Duodenal mucosa (tissue), 2 donors: Measurements from ENCODE around the gene WDR36.

Source experiments
- H3K27ac ChIP-seq: one replicate; pipeline ENCODE4 v1.7.0; 2013; ENCODE audit warnings: low read depth, low read length
- H3K27me3 ChIP-seq, 2 donors: one replicate each; pipeline ENCODE4 v1.7.0; 2013; ENCODE audit warnings: low read length in 2 of 2, control low read depth in 1 of 2; ENCODE audit not compliant: insufficient read depth in 2 of 2, control insufficient read depth in 1 of 2
- H3K36me3 ChIP-seq, 2 donors: one replicate each; pipeline ENCODE4 v1.7.0; 2013; ENCODE audit warnings: low read length in 2 of 2, control low read depth in 1 of 2; ENCODE audit not compliant: insufficient read depth in 2 of 2, control insufficient read depth in 1 of 2
- H3K4me1 ChIP-seq, 2 donors: one replicate each; pipeline ENCODE4 v1.7.0; 2013; ENCODE audit warnings: low read length in 2 of 2, control low read depth in 1 of 2; ENCODE audit not compliant: insufficient read depth in 2 of 2, control insufficient read depth in 1 of 2
- H3K4me3 ChIP-seq, 2 donors: one replicate each; pipeline ENCODE4 v1.7.0; 2013; ENCODE audit warnings: low read length in 2 of 2, low read depth in 1 of 2
- H3K9ac ChIP-seq, 2 donors: one replicate each; pipeline ENCODE4 v1.7.0; 2013; ENCODE audit warnings: low read length in 2 of 2, low read depth in 1 of 2
- H3K9me3 ChIP-seq, 2 donors: one replicate each; pipeline ENCODE4 v1.7.0; 2013; ENCODE audit warnings: low read length in 2 of 2, control low read depth in 1 of 2; ENCODE audit not compliant: control insufficient read depth in 1 of 2

Gene WDR36

DNA sequence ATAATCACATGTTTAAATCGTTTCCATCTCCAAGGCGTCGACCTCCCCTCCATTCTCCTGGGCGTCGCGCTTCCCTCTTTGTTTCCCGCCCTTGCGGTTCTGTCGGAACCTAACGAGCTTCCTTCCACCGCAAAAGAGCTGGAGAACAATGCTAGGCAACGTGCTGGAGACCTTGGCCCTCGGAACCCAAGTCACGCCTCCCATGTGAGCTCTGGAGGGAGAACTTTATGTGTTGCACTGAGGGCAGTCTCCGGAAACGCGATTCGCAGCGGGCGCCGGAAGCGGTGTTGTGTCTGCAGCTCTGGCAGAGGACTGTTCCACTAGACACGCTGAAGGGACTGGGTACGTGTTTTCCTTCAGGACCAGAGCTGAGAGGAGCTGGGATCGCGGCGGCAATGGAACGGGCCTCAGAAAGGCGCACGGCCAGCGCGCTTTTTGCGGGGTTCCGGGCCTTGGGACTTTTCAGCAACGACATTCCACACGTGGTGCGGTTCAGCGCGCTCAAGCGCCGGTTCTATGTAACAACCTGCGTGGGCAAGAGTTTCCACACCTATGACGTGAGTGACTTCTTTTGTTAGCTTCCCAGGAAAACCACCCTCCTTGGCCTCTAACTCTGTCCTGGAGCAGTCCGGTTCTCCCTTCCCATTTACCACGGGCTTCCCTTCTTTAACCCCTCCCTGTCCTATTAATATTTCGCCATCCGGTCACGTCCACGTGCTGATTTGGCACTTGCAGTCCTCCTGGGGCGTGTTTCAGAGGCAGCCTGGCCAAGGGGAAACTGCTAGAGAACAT is at the start of gene WDR36:
Gene WDR36, plus strand, starts transcription at position 287 of the 792 bp plus-strand sequence. Its CDS starts 109 bp downstream, at position 396.
- peak within 1 kb of the TSS; percentile 61 to 75 for H3K9ac ChIP-seq
- H3K9me3 ChIP-seq = no peaks in the 10 kb centered on the region

DNA sequence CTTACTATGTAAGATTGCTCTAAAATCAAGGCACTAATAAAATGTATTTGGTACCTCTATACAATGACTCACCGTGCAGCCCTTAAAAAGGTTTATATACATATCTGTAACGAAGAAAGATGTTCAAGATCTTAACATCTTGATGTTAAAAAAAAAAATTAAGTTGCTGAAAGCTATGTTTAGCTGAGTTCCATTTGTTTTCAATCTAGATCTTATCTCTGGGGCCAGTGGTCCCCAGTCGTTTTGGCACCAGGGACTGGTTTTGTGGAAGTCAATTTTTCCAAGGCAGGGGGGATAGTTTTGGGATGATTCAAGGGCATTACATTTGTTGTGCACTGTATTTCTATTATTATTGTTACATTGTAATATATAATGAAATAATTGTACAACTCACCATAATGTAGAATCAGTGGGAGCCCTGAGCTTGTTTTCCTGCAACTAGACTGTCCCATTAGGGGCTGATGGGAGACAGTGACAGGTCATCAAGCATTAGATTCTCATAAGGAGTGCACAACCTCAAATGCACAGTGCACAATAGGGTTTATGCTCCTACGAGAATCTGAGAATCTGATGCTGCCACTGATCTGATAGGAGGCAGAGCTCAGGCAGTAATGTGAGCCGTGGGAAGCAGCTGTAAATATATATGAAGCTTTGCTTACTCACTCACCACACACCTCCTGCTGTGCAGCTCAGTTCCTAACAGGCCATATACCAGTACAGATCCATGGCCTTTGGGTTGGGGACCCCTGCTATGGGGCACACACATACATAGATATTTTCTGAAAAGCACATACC is 48.2 kb upstream of the WDR36 start:
- no peaks in the 10 kb centered on the region for H3K9me3 ChIP-seq
- H3K4me3 ChIP-seq = no peak overlapping the region
- no peak overlapping the region for H3K9ac ChIP-seq
- no peaks in the 10 kb centered on the region for H3K36me3 ChIP-seq
- no peak overlapping the region for H3K27ac ChIP-seq
- no peaks in the 10 kb centered on the region for H3K4me1 ChIP-seq
- H3K27me3 ChIP-seq = no peaks in the 10 kb centered on the region

More for the DNA sequence above, at the start of gene WDR36:
- Histone ChIP-seq H3K4me3 (peak within 1 kb of the TSS; percentile 97), H3K27ac (peak within 1 kb of the TSS; percentile 37), H3K27me3 (no peaks in the 10 kb centered on the region), H3K4me1 (peaks cover 15 to 21% of the 10 kb centered on the region in 2 donors), H3K36me3 (peaks cover 0 to 16% of the 10 kb centered on the region in 2 donors)

DNA sequence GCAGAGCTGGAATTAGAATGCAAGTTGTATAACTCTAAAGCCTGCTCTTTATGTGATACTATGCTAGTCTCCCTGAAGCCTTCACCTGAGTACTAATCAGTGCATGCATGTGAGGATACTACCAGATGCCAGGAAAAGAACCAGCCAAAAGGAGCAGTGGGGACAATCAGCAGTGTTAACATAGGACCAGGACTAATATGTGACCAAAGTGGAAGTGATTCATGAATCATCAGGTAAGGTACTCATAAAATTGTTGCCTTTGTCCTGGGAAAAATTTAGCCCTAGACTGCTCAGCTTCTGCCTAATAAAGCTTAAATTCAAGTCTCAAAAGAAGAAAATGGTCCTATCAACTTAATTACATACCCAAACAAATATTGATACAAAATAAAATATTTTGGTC is 34.1 kb upstream of the WDR36 start:
- no peak overlapping the region for H3K9ac ChIP-seq
- no peaks in the 10 kb centered on the region for H3K9me3 ChIP-seq
- H3K4me3 ChIP-seq = no peak overlapping the region
- no peak overlapping the region for H3K27ac ChIP-seq
- no peaks in the 10 kb centered on the region for H3K4me1 ChIP-seq
- H3K27me3 ChIP-seq = no peaks in the 10 kb centered on the region
- no peaks in the 10 kb centered on the region for H3K36me3 ChIP-seq

DNA sequence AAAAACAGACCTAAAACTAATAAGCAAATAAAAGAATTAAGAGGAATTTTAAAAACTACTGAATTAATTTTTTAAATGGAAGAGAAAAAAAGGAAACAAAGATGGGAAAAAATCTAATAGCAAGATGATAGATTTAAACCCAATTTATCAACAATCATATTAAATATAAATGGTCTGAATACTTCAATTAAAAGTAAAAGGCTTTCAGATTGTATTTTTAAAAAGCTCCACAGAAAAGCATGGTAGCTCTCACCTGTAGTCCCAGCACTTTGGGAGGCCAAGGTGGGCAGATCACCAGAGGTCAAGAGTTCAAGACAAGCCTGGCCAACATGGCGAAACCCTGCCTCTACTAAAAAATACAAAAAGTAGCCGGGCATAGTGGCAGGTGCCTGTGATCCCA is 32.0 kb upstream of the WDR36 start:
- no peak overlapping the region for H3K9ac ChIP-seq
- H3K36me3 ChIP-seq = no peaks in the 10 kb centered on the region
- H3K9me3 ChIP-seq = no peaks in the 10 kb centered on the region
- no peak overlapping the region for H3K4me3 ChIP-seq
- no peak overlapping the region for H3K27ac ChIP-seq
- no peaks in the 10 kb centered on the region for H3K4me1 ChIP-seq
- H3K27me3 ChIP-seq = no peaks in the 10 kb centered on the region

DNA sequence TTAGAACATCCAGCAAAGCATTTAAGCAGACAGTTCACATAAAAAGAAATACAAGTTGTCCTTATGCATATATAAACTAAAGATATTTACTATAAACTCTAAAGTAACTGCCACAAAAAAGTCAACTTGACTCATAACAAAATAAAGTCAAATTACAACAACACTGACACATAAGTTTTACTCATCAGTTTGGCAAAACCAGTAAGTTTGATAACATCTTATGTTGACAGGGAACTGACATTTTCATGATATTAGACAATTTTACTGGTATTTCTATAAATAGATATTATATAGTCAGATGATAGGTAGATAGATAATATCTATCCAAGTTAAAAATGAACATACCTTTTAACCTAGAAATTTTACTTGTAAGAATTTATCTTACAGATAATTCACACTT is 30.5 kb upstream of the WDR36 start:
- H3K9me3 ChIP-seq = no peaks in the 10 kb centered on the region
- no peaks in the 10 kb centered on the region for H3K36me3 ChIP-seq
- H3K4me3 ChIP-seq = no peak overlapping the region
- no peak overlapping the region for H3K27ac ChIP-seq
- no peaks in the 10 kb centered on the region for H3K27me3 ChIP-seq
- H3K9ac ChIP-seq = no peak overlapping the region
- H3K4me1 ChIP-seq = no peaks in the 10 kb centered on the region

DNA sequence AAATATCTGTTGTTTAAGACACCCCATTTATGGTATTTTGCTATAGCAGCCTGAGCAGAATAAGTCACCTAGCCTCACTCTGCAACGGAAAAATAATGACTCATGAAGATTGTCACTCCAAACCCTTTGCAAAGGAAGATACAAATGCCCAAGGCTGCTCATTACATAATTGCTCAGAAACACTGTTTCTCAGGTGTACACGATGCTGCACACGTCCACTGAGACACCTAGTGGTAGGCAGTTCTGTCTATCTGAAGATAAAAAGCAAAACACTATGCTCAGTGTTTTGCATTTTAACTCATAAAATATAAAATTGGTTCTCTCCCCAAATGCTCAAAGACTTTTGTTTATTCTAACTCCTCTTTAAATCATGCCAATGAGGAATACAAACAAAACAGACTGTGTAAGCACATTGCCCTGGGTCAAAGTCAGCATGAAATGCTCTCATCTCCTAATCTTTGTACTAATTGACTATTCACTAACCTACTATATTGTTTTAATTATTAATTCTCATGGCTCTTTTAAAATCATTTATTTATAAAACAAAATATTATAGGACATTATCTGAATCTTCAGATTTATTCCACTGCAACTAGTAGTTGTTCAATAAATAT is 28.3 kb upstream of the WDR36 start:
- Histone ChIP-seq H3K4me3 (no peak overlapping the region), H3K9ac (no peak overlapping the region)

DNA sequence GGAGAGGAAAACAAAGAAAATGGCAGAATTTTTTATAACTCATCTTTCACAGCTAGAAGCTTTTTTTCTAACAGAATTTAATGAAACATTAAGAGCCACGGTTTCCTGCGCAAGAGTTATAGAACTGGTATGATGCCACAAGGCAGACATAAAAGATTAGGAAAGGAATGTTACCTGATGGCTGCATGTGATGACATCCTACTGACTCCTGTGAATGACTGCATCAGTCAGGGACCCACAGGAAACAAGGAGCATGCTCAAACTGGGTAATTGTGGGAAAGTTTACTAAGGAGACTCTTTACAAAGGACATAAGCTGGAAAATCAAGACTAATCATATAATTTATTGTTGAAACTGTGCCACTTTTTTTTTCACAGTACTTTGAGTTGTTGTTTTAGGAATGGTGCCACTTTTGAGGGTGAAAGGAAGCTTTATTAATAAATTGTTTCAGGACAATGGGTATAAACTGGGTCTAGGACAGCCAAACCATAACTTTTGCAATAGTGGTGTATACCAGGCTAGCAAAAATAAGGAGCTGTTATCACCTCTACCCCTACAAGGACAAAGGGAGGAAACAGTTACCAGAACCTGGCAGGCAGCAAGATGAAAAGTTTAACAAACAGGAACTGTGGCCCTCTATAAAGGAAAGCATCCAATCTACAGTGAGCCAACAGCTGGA is 25.7 kb upstream of the WDR36 start:
- Histone ChIP-seq H3K9me3 (no peaks in the 10 kb centered on the region), H3K27ac (no peak overlapping the region), H3K27me3 (peaks cover 29 to 33% of the 10 kb centered on the region in 2 donors)

More for the DNA sequence above, 28.3 kb upstream of the WDR36 start:
- Histone ChIP-seq H3K4me1 (no peaks in the 10 kb centered on the region), H3K27me3 (peaks cover 6 to 7% of the 10 kb centered on the region in 2 donors), H3K36me3 (no peaks in the 10 kb centered on the region), H3K27ac (no peak overlapping the region), H3K9me3 (no peaks in the 10 kb centered on the region)

DNA sequence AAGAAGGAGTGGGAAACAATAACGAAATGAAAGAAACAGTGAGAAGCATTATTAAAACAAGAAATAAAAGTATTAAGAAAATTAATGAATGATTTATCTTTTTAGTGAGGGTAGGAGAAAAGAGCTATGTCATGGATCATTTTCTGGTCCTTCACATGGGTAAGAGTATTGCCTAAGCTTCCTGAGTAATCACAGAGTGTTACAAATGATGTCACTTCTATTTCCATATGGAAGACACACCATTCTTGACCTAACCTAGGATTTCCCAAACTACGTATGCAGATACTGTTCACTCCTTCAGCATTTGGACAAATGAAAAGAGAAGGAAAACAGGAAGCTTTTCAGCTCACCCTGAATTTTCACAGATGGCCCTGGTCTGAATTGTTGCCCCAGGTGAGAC is 23.9 kb upstream of the WDR36 start:
- Histone ChIP-seq H3K4me3 (no peak overlapping the region), H3K9me3 (no peaks in the 10 kb centered on the region), H3K36me3 (no peaks in the 10 kb centered on the region), H3K4me1 (peaks cover 0 to 5% of the 10 kb centered on the region in 2 donors), H3K27ac (no peak overlapping the region), H3K27me3 (peaks cover 38 to 51% of the 10 kb centered on the region in 2 donors), H3K9ac (no peak overlapping the region)

More for the DNA sequence above, 25.7 kb upstream of the WDR36 start:
- Histone ChIP-seq H3K9ac (no peak overlapping the region), H3K4me3 (no peak overlapping the region), H3K4me1 (no peaks in the 10 kb centered on the region), H3K36me3 (no peaks in the 10 kb centered on the region)

DNA sequence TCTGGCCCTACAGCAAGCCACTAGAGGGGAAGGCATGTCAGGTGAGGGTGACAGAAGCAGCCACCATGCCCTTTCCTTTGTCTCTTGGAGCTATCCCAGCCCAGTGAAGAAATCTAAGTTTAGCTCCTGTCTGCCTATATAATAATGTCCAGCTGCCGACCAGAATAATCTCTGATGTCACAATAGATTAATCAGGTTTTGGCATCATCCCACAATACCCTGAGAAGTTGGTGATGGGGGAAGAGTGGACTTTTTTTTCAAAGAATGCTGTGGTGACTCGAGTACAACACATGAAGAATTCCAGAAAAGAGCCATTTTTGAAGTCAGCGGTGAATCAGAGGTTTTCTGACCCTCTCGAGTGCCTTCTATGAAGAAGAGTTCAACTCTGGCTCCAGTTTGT is 22.3 kb upstream of the WDR36 start:
- Histone ChIP-seq H3K4me3 (no peak overlapping the region), H3K27ac (no peak overlapping the region), H3K27me3 (peaks cover 48 to 53% of the 10 kb centered on the region in 2 donors), H3K9me3 (no peaks in the 10 kb centered on the region), H3K36me3 (no peaks in the 10 kb centered on the region), H3K9ac (no peak overlapping the region), H3K4me1 (peaks cover 11 to 15% of the 10 kb centered on the region in 2 donors)
